GM21447 (cell line): ENCODE results near the gene DNAJB11.

Experiments
- ATAC-seq: cut with Tn5 transposase; IDR thresholded peaks from one replicate; pipeline ENCODE4 v1.9.1; 2021; ENCODE audit not compliant: unreplicated experiment

The DNAJB11 gene

DNA sequence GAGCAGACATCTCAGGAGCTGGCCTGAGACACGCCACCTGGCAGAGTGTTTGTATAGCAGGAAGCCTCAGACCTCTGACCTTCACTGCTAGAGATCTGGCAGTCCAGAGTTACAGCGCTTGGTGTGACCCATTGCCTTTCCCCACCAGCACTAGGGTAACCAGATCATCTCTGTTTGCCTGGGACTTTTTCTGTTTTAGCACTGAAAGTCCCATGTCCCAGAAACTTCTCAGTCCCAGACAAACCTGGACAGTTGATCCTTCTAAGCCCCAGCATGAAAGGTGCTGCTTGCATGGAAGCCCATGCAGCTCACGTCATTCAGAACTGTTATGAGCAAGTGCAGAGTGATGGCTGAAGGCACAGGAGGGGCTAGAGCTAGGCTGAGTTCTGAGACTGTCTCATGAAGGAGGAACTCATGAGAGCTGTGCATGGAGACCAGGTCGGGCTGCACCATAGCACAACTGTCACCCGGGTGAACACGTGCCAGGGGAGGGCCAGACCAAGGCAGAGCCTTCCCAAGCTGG is 24.1 kb downstream of the DNAJB11 start:
- no peak for ATAC-seq

DNA sequence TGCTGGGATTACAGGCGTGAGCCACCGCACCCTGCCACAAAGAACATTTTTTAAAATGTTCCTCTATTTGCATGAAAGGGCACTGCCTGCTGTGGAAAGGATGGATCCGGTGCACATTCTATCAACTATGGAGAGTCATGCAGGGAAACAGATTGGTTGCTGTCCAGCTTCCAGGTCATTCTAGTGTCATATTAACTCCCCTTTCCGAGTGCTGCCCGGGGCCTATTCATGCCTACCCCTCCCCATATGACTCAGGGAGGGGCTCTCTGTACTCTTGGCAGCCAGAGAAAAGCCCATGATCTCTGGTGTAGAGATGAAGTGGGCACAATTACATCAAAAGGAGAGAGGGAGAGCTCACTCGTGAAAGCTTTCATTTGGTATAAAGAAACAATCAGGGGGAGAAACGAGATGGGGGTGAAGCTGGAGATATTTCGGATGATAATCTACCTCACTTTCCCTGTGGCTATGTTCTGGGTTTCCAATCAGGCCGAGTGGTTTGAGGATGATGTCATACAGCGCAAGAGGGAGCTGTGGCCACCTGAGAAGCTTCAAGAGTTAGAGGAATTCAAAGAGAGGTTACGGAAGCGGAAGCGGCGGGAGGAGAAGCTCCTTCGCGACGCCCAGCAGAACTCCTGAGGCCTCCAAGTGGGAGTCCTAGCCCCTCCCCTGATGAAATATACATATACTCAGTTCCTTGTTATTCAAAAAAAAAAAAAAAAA is 26.2 kb downstream of the DNAJB11 start:
- no peak for ATAC-seq

GRCh38 chr3:186598108-186598784 is 27.7 kb downstream of the DNAJB11 start:
- no peak for ATAC-seq

DNA sequence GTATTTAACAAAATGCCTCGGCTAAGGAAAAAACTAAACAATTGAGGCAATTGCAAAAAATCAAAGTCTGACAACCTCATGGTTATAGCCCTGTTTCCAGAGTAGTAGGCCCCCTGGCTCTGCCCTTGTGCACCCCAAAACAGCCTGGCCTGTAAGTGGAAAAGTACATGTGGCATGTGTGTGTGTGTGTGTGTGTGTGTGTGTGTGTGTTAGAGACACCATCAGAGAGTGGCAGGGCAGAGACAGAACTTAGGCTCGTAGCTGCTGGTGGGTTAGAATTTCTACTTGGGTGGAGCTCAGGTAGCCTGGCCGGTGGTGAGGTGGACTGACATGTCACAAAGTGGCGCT is 28.2 kb downstream of the DNAJB11 start:
- ATAC-seq, result no peak

- no peak for ATAC-seq
These were observed 28.7 kb downstream of the DNAJB11 start for GRCh38 chr3:186599142-186599784.

- ATAC-seq, result no peak
These were observed 29.3 kb downstream of the DNAJB11 start for GRCh38 chr3:186599785-186600166.

DNA sequence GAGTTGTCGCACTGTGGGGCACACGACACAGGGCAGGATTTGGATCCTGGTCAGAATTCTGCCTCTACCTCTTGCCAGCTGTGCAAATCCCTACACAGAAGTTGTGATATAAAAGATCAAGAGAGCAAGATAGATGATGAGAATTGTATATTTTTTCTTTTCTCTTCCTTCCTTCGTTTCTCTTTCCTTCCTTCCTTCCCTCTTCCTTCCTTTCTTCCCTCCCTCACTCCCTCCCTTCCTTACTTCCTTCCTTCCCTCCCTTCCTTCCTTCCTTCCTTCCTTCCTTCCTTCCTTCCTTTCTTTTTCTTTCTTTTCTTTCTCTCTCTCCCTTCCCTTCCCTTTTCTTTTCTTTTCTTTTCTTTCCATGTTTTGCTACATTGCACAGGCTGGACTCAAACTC is 30.4 kb downstream of the DNAJB11 start:
- ATAC-seq, result no peak

DNA sequence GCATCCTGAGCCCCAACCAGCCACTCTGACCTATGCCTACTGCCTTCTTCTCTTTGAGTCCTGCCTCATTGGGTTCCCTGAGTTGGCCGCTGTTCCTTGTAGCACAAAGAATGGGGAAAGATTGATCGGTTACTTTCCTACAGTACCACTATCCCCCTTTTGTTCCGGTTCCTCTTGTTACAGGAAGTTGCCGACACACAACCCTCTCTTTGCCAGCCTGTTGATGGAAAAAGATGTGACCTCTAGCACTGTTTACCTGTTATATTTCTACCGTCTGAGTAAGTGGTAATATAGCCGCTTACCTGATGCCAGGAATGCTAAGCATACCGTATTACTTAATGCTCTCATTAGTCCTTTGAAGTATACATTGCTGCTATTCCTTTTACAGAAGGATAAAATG is 32.6 kb downstream of the DNAJB11 start:
- ATAC-seq, result no peak

DNA sequence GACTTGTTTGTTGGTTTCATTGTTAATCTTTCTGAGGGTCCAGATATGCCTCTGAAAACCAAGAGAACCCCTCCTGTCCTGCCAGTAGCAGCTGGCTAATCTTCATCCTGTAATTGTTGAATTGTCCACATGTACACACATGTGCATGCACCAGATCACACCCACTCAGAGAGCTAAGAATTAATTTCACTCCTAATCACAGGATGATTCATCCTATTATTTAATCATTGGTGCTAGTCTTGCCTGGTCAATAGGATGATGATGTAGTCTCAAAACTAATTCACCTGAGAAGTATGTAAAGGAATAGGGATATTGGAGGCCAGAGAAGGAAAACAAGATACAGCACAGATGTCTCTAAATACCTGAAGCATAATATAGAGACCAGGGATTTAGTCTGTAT is 34.6 kb downstream of the DNAJB11 start:
- no peak for ATAC-seq

- no peak for ATAC-seq
These were observed 35.3 kb downstream of the DNAJB11 start for GRCh38 chr3:186605561-186606545.

DNA sequence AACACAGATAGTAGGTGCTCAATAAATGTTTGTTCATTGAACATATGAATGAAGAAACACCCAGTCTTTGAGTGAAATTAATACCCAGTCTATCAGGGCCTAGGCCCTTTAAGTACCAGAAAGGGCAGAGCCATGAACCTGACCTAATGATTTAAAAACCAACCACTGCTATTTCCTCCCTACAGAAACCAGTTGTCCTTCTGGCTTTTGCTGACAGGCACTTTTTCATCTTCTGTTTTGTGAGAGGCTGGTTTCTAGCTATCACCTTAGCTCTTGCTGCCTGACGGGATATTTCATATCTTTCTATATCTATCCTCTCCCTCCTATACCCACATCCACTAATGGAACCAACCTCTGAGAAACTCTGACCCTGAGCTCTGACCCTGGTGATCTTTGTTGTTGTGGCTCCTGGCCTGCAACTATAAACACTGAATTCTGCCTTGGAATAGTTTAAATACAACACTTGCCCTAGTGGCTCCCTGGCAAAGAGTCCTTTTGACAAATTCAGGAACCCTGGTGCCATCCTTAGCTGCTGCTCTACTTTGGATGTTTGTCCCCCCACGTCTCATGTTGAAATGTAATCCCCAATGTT is 38.2 kb downstream of the DNAJB11 start:
- no peak for ATAC-seq

GRCh38 chr3:186609247-186609868 is 38.8 kb downstream of the DNAJB11 start:
- no peak for ATAC-seq

DNA sequence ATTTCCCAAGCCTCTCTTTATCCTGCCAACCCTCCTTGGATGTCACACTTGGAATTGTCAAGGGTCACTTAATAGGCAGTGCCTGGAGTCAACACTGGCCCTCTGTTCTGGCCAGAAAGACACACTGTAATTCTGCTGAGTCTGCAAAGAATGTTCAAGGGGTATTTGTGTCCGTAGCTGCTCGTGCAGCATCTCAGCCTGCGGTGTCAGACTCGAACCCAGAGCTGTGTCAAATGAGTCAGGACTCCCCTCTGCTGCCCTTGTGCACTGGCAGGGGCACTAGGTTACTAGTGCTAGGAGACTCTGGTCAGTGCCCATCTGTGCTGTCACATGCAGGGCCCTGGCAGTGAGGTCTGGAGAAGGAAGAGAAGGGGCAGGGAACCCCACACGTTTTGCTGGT is 41.5 kb downstream of the DNAJB11 start:
- ATAC-seq, result no peak

DNA sequence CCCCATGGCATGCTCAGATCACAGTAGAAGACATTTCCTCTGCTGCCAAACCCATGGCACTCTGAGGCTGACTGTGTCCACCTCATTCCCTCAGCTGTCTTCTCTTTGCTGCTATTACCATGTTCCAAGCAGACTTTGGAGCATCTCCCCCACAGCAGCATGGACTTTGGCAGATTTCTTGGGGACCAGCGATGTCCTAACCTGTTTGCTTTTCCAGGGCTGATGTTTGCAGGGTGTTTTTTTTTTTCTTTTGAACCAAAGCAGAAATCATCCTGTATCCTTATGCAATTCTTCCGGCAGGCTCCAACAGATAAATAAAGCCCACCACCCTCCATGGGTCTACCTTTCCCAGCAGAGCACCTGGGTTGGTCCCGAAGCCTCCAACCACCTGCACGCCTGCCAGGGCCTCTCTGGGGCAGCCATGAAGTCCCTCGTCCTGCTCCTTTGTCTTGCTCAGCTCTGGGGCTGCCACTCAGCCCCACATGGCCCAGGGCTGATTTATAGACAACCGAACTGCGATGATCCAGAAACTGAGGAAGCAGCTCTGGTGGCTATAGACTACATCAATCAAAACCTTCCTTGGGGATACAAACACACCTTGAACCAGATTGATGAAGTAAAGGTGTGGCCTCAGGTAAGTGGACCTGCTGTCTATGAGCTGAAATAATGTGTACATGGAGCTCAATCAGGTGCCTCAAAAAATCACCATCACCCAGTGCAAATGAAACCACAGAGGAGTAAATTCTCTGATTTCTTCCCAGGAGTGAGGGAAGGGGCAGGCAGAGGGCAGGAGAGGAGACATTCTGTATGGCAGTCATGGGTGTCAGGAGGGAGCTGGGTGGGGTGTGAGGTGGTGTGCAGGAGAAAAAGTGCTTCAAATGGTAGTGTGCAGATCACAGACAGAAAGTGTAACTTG is 42.5 kb downstream of the DNAJB11 start, which contains the start of gene AHSG:
Gene AHSG (plus strand): TSS at position 340 of the 916 bp plus-strand sequence. CDS start 82 bp downstream, at position 422.
- ATAC-seq, result no peak

DNA sequence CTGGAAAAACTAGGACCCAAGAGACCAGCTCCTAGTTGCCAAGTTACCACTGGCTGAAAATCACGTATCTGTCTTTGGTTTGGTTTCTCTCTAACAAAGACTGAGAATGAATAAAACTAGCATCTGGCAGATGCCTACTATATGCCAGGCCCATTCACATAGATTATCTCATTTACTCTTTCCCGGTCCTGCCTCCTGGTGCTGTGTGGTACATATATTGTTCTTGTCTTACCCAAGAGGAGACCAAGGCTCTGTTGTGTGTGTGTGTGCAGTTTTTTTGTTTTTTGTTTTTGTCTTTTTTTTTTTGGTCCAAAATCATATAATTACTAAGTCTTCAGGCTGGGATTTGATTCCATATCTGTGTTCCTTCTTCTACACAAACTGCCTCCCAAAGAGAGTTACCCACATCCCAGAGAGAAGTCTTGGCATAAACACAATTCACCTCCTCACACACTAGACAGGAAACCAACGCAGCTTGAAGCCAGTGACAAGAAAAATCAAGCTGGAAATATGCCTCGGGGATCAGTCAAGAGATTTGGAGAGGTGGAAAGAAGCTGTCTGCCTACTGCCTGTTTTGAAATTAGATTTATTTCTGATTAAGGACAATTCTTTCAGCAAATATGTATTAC is 43.2 kb downstream of the DNAJB11 start:
- no peak for ATAC-seq

- ATAC-seq, result no peak
These were observed 43.7 kb downstream of the DNAJB11 start for GRCh38 chr3:186614266-186614596.

DNA sequence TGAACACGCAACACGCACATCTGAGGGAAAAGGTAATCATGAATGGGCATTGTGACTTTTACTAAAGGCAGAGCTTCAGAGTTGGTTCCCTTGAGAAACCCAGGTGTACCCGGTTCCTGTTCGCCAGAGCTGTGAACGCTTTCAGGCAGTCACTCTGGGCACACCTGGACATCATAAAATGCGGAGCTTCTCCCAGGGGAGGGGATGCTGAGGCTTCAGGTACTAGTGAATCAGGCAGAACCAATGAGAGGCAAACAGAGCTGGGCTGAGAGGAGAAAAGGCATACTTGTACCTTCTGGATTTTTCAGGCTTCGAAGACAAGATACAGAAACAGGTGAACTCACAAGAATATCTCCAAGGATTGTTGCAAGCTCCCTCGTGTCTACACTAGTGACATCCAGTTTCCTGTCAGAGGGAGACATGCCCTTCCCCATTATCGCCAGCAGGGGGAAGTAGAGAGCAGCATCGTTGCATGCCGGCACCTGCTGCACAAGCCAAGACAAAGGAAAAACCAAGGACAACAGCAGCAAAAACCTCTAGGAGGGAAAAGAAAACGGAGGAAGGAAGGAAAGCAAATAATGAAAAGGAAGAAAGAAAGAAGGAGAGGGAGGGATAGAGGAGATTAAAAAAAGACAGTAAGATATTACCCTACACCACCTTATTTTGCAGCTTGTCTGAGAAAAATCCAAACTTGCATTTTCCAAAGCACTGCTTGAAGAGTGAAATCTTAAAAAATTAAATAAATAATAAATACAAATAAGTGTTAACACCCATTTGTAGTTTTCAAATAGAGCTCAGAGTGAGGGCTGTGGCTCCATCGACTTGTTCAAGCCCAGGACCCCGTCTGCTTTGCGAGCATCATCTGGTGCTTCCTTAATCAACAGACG is 44.3 kb downstream of the DNAJB11 start:
- peak; percentile 42 for ATAC-seq

DNA sequence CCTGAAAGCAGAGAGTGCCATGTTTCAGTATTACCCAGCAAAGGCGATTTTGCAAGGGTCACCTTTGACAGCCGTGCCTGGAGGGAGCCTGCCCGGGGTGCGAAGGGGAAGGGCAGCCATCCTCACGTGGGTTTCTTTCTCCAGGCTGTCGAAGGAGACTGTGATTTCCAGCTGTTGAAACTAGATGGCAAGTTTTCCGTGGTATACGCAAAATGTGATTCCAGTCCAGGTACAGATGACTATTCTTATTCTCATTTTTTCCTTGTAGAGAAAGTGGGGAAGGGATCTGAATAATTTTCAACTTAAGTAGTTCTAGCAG is 45.7 kb downstream of the DNAJB11 start:
- ATAC-seq, result no peak
